ENCODE measurements around the gene ASF1B. TPM values are rescaled to one million over a fixed set of nuclear protein-coding genes. Genes with fewer than 3 reads are reported as not detected.

ASF1B gene
- total and polyA plus RNA-seq, 2 donors (not counting 3 experiments of a cell fraction or from before 2014, with no cell fraction given): 39.1 to 42.4 TPM

GRCh38 chr19:14177496-14178074 lies 41.2 kb upstream of the ASF1B start:
- no peaks in the 10 kb centered on the region for H3K9me3 ChIP-seq (replicated peaks; ENCODE audit: control insufficient read depth, insufficient read depth, low read length)
- CTCF ChIA-PET: no interaction called here
- no peak for DNase-seq (ENCODE audit: low read depth, low spot score)

More at GRCh38 chr19:14177496-14178074, 41.2 kb upstream of the ASF1B start:
- no TSS peak for BruUV-seq (replicated peaks)
- H3K27me3 ChIP-seq (ENCODE audit: control insufficient read depth in 2 of 2, insufficient read depth in 2 of 2, low read length in 2 of 2): no peaks in the 10 kb centered on the region
- H3K4me1 ChIP-seq (ENCODE audit: control insufficient read depth, extremely low read depth, insufficient read depth, low read length): no peaks in the 10 kb centered on the region
- no peaks in the 10 kb centered on the region for H3K9me1 ChIP-seq (replicated peaks; ENCODE audit: control insufficient read depth, extremely low read depth, insufficient read depth, low read length)
- H3K4me3 ChIP-seq (replicated peaks in 1 of 3; ENCODE audit: insufficient read depth in 1 of 3, low read depth in 1 of 3, low read length in 3 of 3): no peak overlapping the region
- H3K79me2 ChIP-seq (ENCODE audit: control insufficient read depth, insufficient read depth, low read length): no peaks in the 10 kb centered on the region
- H3K27ac ChIP-seq (ENCODE audit: insufficient read depth, low read depth, low read length): no peak overlapping the region
- POLR2A ChIA-PET: no interaction called here
- no peak overlapping the region for H3K4me2 ChIP-seq (ENCODE audit: insufficient read depth, low read length)
- no peak overlapping the region for H3K9ac ChIP-seq (replicated peaks; ENCODE audit: extremely low read depth, insufficient read depth, low read length)
- H2AFZ ChIP-seq (ENCODE audit: low read depth, low read length): no peak overlapping the region
- dilution Hi-C loops (cut with MboI; ENCODE audit: extremely low pct_ligation_motif_present, low sequenced_read_pairs) (no loop called here), intact Hi-C loops (cut with micrococcal nuclease) (no loop called here)
- no peaks in the 10 kb centered on the region for H3K36me3 ChIP-seq (ENCODE audit: control insufficient read depth in 2 of 2, extremely low read depth in 1 of 2, insufficient read depth in 2 of 2, low read length in 2 of 2)
- H4K20me1 ChIP-seq (replicated peaks; ENCODE audit: control insufficient read depth, extremely low read depth, insufficient read depth, low read length): no peaks in the 10 kb centered on the region
- FAIRE-seq: no peak
- TF ChIP-seq MYC (IDR thresholded peaks at IDR 0.05; ENCODE audit: low read depth, low read length) (no peak), MAX (IDR thresholded peaks at IDR 0.05; ENCODE audit: insufficient read depth, insufficient read length) (no peak), POLR2AphosphoS5 (IDR thresholded peaks at IDR 0.05; ENCODE audit: insufficient read depth, low read depth, low read length) (no peak), JUN (IDR thresholded peaks at IDR 0.05; ENCODE audit: borderline replicate concordance, insufficient read depth, insufficient read length, low read depth) (no peak), POLR2A (IDR thresholded peaks at IDR 0.05; ENCODE audit: low read depth, low read length) (no peak), CTCF (IDR thresholded peaks at IDR 0.05; ENCODE audit: extremely low read depth in 1 of 2, insufficient read depth in 1 of 2, low read depth in 1 of 2, low read length in 2 of 2) (no peak), FOS (IDR thresholded peaks at IDR 0.05; ENCODE audit: borderline replicate concordance, insufficient read depth, low read length) (no peak), EZH2 (IDR thresholded peaks at IDR 0.05; ENCODE audit: borderline replicate concordance, low read depth, low read length, severe bottlenecking) (no peak), GATA2 (IDR thresholded peaks at IDR 0.05; ENCODE audit: insufficient read depth, insufficient read length, low read depth, low read length) (no peak)
